Measurements from ENCODE around the gene CAMK1D.

Gene CAMK1D

DNA sequence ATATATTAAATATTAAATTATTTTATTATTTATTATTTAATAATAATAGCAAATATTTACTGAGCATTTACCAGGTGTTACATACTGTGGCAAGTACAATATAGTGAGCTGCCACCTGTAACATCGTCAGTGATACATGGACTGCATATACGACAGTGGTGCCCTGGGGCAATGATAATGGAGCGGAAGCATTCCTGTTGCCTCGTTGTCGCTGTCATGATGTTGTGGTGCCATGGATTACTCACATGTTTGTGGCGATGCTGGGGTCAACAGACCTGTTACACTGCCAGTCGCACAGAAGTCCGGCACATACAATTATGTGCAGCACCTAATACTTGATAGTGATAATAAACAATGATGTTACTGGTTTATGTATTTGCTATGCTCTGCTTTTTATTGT lies 20.6 kb downstream of the CAMK1D start:
- in situ Hi-C loops (cut with MboI; ENCODE audit: low sequenced_read_pairs): no loop called here

DNA sequence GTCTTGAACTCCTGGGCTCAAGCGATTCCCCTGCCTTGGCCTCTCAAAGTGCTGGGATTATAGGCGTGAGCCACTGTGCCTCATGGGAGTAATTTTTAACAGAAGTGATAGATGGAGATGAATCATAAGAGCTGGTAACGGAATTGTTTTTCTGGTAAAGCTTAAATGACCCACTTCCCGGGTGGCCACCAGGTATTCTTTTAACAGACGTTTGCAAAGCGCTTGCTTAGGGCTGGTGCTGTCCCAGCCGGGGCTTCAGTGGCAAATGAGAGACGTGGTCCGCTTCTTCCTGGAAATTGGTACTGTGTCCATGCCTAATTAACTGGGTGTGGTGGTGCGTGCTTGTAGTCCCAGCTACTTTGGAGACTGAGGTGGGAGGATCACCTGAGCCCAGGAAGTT lies 23.5 kb downstream of the CAMK1D start:
- in situ Hi-C loops (cut with MboI; ENCODE audit: low sequenced_read_pairs): no loop called here

DNA sequence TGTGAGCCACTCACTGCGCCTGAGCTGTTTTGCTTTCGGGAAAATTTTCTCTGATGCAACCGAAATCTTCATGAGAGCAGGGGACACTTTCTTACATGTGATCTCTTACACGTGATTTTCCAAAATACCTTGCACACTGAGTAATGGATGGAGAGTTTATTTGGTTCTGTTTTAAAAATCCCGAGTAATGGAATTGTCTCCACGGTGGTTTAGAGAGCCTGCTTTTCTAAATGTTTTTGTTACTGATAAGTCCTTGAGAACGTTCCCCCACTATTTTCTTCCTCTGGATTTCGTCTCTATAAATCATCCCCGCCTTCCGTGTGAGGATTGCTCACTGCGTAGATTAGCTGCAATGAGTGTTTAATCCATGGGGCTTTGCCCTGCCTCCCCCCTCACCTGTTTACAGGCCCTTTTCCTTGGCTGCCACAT lies 25.7 kb downstream of the CAMK1D start:
- in situ Hi-C loops (cut with MboI; ENCODE audit: low sequenced_read_pairs): no loop called here

DNA sequence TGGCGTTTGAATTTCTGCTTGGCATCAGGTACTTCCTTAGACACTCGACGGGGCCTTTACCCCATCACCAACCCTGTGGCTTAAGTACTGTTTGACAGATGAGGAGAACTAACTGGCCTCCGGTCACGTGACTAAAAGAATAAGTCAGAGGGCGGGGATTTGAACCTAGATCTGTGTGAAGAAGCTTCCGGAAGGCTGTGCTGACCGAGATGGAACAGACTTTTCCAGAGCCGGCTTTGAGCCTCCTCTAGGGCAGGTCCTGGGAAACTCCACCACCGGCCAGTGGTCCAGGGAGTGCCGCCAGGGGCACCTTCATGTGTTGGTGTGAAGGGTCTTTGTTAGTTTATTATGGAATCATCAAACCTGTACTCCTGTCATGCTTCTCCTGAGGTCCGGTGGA lies 26.9 kb downstream of the CAMK1D start:
- in situ Hi-C loops (cut with MboI; ENCODE audit: low sequenced_read_pairs): no loop called here

DNA sequence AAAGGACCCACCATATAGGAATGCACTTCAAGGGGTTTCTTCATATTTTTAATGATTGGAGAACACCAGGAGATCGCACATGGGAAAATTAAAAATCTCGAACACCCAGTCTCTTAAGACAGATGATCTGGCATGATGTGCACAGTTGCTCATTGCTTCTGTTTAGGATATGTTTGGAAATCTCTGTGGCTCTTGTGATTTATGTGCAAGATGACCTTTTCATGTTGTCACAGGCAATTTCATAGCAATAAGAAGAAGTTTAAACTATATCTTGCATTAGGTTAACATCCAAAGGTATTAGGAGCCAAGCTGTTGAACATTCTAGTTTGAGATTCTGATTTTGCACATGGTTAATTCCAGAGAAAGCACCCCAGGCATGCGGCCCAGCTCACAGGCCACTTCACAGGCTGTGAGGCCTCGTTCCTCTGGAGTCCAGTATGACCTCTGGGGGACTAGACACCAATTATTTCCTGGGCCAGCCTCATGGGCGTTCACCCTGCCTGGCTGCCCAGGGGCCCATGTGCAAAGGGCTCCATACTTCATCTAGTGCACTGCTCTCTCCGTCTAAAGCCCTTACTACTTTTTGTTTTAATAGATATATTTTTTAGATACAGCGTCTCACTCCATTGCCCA lies 28.4 kb downstream of the CAMK1D start:
- in situ Hi-C loops (cut with MboI; ENCODE audit: low sequenced_read_pairs): no loop called here

DNA sequence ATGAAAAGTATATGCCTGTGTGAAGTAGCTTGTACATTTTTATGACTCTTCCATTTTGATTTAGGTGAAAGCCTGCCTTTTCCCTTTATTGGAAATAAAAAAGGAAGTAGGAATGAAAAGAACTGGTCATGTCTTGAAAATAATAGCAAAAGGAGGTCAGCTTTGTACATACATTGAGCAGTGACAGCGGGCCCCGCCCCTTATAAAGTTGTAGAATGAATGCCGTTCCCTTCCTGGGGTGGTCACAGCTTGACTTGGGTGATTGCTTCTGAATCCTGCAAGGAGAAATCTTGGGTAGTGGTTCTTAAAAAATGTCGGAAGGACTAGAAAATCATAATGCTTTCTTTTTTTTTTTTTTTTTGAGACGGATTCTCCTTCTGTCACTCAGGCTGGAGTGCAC lies 31.7 kb downstream of the CAMK1D start:
- in situ Hi-C loops (cut with MboI; ENCODE audit: low sequenced_read_pairs): no loop called here

DNA sequence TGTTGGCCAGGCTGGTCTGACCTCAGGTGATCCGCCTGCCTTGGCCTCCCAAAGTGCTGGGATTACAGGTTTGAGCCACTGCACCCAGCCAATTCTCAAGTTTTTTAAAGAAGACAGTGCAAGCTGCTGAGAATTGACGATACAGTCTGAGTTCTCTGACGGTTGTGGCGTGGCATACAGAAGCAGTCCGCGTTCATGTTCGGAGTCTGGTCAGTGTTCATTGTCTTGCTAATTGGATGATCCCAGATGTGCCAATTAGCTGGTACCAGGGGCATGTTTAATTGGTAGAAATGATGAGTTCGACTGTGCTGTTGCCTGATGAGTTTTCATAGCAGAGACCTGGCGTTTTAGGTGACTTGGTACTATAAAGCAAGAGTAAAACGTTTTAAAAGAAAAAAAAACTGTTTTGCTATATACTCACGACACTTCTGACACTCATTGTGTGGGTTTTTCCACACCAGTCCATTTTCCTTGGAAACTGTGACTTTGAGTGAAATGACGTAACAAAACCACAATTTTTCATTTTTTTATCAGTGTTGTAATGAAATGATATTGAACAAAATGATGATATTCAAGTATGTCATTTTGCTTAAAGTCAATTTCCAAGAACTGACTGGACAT lies 32.3 kb downstream of the CAMK1D start:
- in situ Hi-C loops (cut with MboI; ENCODE audit: low sequenced_read_pairs): no loop called here

DNA sequence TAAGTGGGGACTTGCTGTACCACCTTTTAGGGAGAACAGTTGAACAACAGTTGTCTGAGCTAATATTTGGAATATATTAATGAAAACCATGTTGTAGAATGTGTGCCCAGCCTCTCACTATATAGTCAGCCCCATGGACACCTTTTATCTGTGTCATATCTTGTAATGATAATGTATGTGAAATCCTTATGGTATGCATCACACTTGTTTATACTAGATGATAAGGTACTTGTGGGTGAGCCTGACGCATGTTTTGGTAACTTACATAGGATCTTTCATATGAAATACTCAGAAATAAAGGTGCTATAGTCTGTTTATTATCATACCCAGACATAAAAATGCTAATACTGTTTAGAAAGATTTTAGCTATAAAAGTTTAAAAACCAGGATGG lies 32.8 kb downstream of the CAMK1D start:
- in situ Hi-C loops (cut with MboI; ENCODE audit: low sequenced_read_pairs): no loop called here

DNA sequence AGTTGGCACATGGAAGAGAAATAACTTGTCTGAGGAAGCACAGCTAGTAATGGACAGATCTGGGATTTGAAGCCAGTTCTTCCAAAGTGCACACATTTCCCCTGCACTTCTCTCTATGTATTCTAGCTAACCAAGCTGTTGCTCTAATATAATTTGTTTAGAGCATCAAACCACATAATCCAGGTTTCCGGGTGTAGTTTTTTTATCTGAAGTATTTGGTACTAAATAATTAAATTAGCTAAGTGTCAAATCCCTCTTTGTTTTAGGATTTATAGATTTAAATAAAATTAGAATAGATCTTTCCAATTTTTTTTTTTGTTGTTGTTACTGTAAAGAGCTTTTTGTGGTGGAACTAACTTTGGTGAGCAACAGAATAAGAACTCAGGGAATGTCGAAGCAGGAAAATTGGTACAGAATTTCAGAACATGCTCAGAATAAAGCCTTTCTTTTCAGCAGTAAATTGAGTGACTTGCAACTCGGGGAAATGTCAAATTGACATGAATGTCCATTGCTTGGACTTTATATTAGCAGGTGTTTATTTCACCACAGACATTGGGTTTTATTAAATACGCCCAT lies 33.7 kb downstream of the CAMK1D start:
- in situ Hi-C loops (cut with MboI; ENCODE audit: low sequenced_read_pairs): no loop called here

DNA sequence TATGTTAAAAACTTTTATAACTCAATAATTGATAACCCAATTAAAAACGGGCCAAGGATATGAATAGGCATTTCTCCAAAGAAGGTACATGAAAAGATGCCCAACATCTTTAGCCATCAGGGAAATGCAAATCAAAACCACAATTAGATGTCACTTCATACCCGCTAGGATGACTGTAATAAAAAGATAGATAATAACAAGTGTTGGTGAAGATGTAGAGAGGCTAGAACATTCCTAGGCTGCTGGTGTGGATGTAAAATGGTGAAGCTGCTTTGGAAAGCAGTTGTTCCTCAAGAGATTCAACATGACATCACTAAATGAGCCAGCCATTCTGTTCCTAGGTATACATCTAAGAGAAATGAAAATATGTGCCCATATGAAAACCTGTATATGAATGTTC lies 35.6 kb downstream of the CAMK1D start:
- in situ Hi-C loops (cut with MboI; ENCODE audit: low sequenced_read_pairs): no loop called here

DNA sequence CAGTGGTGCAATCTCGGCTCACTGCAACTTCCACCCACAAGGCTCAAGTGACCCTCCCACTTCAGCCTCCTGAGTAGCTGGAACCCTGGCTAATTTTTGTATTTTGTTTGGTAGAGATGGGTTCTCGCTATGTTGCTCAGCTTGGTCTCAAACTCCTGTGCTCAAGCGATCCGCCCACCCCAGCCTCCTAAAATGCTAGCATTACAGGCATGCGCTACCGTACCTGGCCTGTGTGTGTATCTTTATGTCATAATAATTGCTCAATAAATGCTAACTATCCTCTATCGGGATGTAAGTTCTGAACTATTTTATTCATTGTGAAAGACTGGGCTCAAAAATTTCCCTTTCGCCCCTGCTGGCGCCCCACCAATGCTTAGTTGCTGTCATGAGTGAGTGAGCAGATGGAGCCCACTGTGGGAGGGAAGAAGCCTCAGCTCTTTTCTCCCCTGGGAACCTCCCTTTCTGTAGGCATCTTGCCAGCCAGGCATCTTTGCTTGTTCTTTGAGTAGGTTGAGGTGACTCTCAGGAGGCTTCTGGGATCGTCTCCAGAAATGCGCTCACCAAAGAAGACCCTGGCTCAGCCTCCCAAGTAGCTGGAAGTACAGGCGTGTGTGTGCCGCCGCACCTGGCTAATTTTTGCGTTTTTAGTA lies 38.3 kb downstream of the CAMK1D start:
- in situ Hi-C loops (cut with MboI; ENCODE audit: low sequenced_read_pairs): no loop called here

DNA sequence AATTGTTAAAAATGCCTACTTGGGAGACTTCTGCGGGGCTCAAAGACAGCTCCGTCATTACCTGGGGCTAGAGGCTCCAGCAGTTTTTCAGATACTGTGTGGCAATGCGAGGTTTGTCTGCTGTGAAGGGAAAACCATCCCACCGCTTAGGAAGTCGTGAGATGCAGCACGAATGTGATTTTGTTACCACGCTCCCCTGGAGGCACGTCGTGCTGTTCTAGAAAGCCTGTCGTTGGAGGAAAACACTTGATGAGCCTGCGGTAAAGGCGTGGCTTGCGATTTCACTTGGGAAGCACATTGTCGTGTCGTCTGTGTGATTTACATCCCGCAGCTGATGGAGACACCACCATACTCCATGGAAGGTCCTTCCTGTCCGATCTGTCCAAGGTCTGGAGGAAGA lies 39.3 kb downstream of the CAMK1D start:
- in situ Hi-C loops (cut with MboI; ENCODE audit: low sequenced_read_pairs): no loop called here

DNA sequence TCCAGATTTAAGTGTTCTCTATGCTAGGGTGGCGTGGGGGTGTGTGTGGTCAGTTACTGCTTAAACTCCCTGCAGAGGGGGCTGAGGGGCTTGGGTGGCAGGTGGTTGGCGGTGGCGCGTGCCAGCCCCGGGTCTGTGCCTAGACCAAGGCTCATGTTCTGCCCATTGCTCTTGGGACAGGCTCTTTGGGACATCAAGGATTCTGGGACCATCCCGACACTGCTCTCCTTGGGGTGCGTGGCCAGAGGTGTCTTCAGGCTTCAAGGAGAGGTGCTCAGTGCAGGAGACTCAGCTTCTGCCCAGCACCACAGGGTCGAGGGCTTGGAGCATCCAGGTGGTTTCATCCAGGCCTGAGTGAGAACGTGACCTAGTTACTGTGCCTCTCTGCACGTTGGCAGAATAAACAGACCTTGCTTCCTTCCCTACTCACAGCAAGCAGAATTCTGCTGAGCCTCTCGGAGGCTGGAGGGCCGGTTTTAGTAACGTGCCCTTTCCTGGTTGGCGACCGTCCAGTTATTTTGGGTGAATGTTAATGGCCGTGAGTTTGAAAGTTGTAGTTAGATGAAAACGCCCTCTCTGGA lies 39.9 kb downstream of the CAMK1D start:
- in situ Hi-C loops (cut with MboI; ENCODE audit: low sequenced_read_pairs): no loop called here

DNA sequence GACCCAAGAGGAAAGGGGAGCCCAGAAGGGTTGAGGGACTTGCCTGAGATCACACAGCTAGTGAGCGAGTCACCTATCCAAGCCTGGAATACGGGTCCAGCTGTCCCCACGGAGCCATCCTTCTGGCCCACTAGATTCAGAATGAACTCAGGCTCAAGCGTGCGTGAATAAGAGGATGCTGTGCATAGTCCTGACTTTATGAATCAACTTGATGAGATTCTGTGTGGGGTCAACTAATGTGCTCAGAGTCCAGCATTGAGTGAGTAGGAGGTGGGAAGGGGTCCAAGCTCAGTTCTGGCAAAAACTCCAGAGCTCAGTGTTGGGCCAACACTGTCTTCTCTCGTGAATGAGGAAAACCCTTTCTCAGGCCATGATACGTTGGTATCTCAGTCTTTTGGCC lies 41.4 kb downstream of the CAMK1D start:
- in situ Hi-C loops (cut with MboI; ENCODE audit: low sequenced_read_pairs): no loop called here

DNA sequence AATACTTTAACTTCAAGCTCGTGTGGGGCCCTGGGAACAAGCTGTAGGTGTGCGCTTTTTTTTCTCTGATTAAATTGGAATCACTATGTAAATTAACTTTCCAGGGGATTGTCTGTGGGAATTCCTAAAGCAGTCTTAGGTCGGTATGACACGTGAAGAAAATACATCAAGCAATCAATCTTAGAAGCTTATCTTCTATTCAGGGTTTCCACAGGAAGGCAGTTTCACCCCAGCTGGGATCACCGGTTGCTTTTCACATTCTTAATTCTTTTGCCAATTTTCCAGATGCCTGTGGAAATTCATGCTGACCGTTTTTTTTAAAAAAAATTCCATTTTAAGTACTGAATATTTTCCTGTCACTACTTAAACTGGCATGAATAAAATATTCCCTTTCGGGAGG lies 41.9 kb downstream of the CAMK1D start:
- in situ Hi-C loops (cut with MboI; ENCODE audit: low sequenced_read_pairs): no loop called here

DNA sequence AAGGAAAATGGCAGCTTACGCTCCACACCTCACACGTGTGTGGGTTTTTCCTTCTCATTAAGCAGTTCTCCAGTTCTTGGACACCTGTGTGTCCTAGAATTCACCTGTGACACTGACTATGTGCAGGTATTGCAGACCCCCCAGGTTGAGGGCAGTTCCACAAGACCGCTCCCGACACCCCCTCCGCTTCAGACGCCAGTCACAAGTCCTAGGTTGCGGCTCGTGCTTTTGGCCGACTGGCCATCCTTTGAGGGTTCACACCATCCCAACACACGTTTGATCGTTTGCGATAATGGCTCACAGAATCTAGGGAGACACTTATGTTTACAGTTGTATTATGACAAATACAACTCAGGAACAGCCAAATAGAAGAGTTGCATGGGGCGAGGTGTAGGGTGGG lies 44.5 kb downstream of the CAMK1D start:
- in situ Hi-C loops (cut with MboI; ENCODE audit: low sequenced_read_pairs): no loop called here

DNA sequence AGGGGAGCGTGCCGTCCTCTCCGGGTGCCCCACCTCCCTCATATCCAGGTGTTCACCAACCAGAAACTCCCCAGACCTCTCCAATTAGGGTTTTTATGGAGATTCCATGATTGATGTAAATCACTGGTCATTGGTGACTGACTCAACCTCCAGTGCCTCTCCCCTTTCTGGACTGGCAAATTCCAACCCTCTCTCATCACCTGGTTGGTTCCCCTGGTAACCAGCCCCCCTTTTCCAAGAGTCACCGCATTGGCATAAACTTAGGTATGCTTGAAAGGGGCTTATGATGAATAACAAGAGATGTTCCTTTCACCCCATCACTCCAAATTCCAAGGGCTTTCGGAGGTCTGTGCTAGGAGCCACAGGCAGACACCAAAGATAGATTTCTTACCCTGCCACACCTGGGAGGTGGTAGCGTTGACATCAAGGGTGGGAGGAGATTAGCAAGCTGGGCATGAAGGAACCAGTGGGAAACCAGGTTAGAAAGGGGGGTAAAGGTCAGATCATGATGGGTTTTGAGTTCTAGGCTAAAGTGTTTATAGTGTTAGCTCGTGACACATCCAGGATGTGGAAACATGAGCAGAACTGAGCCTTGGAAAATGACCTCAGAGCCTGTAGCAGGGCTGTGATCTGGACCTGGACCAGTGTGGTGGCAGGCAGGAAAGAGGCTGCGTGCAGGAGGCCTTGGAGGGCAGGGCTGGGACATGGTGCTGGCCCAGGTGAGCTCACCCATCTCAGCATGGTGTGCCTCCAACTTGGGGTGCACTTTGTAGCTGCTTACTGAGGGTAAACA lies 45.1 kb downstream of the CAMK1D start:
- in situ Hi-C loops (cut with MboI; ENCODE audit: low sequenced_read_pairs): no loop called here

DNA sequence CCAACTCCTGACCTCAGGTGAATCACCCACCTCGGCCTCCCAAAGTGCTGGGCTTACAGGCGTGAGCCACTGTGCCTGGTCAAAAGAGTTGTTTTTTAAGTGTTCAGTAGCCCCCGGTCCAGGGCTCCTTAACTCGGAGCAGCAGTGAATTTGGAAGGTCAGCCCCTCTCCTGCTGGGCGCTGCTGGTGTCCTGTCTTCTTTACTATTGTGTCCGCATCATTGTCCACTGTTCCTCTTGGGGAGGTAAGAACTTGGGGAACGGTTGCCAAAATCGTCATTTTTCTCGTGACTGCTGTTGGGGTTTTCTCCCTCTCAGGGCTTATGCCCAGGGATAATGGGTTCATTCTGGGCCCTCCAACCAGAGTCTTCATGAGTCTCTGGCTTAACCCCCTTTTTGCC lies 46.7 kb downstream of the CAMK1D start:
- in situ Hi-C loops (cut with MboI; ENCODE audit: low sequenced_read_pairs): no loop called here

DNA sequence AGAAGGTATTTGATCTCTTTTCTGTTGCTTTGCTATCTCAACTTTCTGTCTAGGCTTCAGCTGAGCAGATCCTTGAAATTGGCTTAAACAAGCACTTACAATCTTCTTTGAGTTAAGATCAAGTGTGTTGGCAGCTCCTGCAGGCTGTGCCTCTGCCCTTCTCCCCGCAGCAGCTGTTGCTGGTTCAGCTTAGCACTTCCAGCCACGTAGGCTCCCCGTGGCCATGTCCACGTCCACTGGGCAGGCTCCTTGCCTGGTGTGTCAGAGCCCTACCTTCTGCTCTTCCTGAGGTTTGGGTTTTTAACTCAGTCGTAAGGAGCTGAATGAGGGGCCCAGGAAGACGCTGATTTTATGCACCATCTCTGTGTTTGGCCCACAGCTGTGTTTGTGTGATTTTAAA lies 47.2 kb downstream of the CAMK1D start:
- in situ Hi-C loops (cut with MboI; ENCODE audit: low sequenced_read_pairs): no loop called here

DNA sequence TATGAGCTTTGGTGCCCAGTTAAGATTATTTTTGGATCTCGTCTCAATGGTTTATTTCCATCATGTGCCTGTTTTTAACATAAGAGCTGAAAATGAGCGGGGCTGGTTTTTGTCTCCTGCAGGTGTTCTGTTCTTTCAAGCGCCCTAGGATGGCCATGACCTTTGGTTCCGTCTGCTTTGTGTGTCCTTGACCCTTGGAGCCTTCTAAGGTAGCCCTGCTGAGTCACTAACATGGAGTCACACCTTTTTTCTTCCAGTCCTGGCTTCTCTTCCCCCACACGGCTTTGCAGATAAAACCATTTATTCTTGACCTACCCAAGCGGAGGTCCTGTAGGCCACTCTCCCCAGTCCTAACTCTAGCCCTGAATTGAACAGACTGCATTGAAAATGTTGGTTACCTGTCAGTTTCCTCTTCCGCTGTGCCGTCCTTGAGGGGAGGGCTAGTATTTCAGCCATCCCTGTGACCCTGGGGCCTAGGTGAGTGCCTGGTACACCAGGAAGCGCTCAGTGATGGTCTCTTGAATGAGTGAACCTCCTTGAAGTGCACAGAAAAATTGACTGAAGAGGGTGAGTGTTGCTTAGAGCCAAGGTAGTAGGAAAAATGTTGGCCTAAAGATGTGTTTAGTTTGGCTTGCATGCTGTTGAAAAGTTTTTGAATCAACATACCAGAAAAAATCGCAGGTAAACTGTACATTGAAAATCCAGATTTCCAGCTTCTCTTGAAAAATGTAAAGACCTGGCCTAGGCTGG lies 48.0 kb downstream of the CAMK1D start:
- in situ Hi-C loops (cut with MboI; ENCODE audit: low sequenced_read_pairs): no loop called here
